SK-N-SH treated with all-trans-retinoic acid at 6 μM for 48 hours (cell line): ENCODE results near the gene CDH4.

ENCODE experiments used
- ATAC-seq: fragments of 200-7000 bp; cut with Tn5 transposase; 3 replicates; pipeline ENCODE4 v1.9.1; 2020; ENCODE audit warnings: mild to moderate bottlenecking, moderate library complexity
- BACH2 ChIP-seq: fragments of 250-450 bp; sonication (Bioruptor Pico); IDR thresholded peaks from 2 replicates; pipeline ENCODE4 v1.9.0; 2021; ENCODE audit warnings: mild to moderate bottlenecking, borderline replicate concordance
- CREB5 ChIP-seq: fragments of 250-450 bp; sonication (Bioruptor Pico); IDR thresholded peaks from 2 replicates; pipeline ENCODE4 v1.5.1; 2020; ENCODE audit warnings: low read depth, mild to moderate bottlenecking, moderate library complexity
- CSDC2 ChIP-seq: fragments of 250-450 bp; sonication (Bioruptor Pico); IDR thresholded peaks from 2 replicates; pipeline ENCODE4 v1.5.0; 2020; ENCODE audit warnings: mild to moderate bottlenecking, moderate library complexity
- CSRNP3 ChIP-seq: fragments of 250-450 bp; sonication (Bioruptor Pico); IDR thresholded peaks from 2 replicates; pipeline ENCODE4 v1.5.1; 2021; ENCODE audit warnings: mild to moderate bottlenecking, moderate library complexity
- ESRRG ChIP-seq: fragments of 250-450 bp; sonication (Bioruptor Pico); IDR thresholded peaks from 2 replicates; pipeline ENCODE4 v1.6.1; 2021; ENCODE audit warnings: mild to moderate bottlenecking
- GLIS3 ChIP-seq: fragments of 250-450 bp; sonication (Bioruptor Pico); IDR thresholded peaks from 2 replicates; pipeline ENCODE4 v1.5.0; 2020; ENCODE audit warnings: mild to moderate bottlenecking, moderate library complexity
- ISL1 ChIP-seq: fragments of 250-450 bp; sonication (Bioruptor Pico); IDR thresholded peaks from 2 replicates; pipeline ENCODE4 v2.1.2; 2022; ENCODE audit warnings: mild to moderate bottlenecking, moderate library complexity
- OSR1 ChIP-seq: fragments of 250-450 bp; sonication (Bioruptor Pico); IDR thresholded peaks from 2 replicates; pipeline ENCODE4 v1.8.0; 2022; ENCODE audit warnings: moderate library complexity, mild to moderate bottlenecking, inconsistent platforms
- PATZ1 ChIP-seq: fragments of 250-450 bp; sonication (Bioruptor Pico); IDR thresholded peaks from 2 replicates; pipeline ENCODE4 v1.8.0; 2020; ENCODE audit warnings: mild to moderate bottlenecking, moderate library complexity, borderline replicate concordance
- POU6F1 ChIP-seq: fragments of 250-450 bp; sonication (Bioruptor Pico); IDR thresholded peaks from 2 replicates; pipeline ENCODE4 v1.8.0; 2021; ENCODE audit warnings: low read depth, mild to moderate bottlenecking, moderate library complexity, borderline replicate concordance
- PPARA ChIP-seq: fragments of 250-450 bp; sonication (Bioruptor Pico); IDR thresholded peaks from 2 replicates; pipeline ENCODE4 v1.5.0; 2020; ENCODE audit warnings: mild to moderate bottlenecking, borderline replicate concordance
- RARB ChIP-seq: fragments of 250-450 bp; sonication (Bioruptor Pico); IDR thresholded peaks from 2 replicates; pipeline ENCODE4 v1.8.0; 2021; ENCODE audit warnings: mild to moderate bottlenecking, moderate library complexity
- SNAI2 ChIP-seq: fragments of 250-450 bp; sonication (Bioruptor Pico); IDR thresholded peaks from 2 replicates; pipeline ENCODE4 v1.5.0; 2020; ENCODE audit warnings: mild to moderate bottlenecking, moderate library complexity
- TCF4 ChIP-seq: fragments of 250-450 bp; sonication (Bioruptor Pico); IDR thresholded peaks from 2 replicates; pipeline ENCODE4 v1.8.0; 2021; ENCODE audit warnings: mild to moderate bottlenecking, moderate library complexity, borderline replicate concordance
- TOX ChIP-seq: fragments of 250-450 bp; sonication (Bioruptor Pico); IDR thresholded peaks from 2 replicates; pipeline ENCODE4 v1.8.0; 2021; ENCODE audit warnings: mild to moderate bottlenecking, moderate library complexity, borderline replicate concordance
- TSHZ2 ChIP-seq: fragments of 250-450 bp; sonication (Bioruptor Pico); IDR thresholded peaks from 2 replicates; pipeline ENCODE4 v1.5.0; 2020; ENCODE audit warnings: mild to moderate bottlenecking, moderate library complexity
- ZC3H10 ChIP-seq: fragments of 250-450 bp; sonication (Bioruptor Pico); IDR thresholded peaks from 2 replicates; pipeline ENCODE4 v1.5.1; 2021; ENCODE audit warnings: mild to moderate bottlenecking, moderate library complexity
- ZFP3 ChIP-seq: fragments of 250-450 bp; sonication (Bioruptor Pico); IDR thresholded peaks from 2 replicates; pipeline ENCODE4 v1.5.0; 2020; ENCODE audit warnings: mild to moderate bottlenecking, moderate library complexity
- ZNF565 ChIP-seq: fragments of 450-650 bp; formaldehyde crosslinking; conservative IDR thresholded peaks from 2 replicates; pipeline ENCODE4 v1.5.0; 2020; ENCODE audit warnings: low read depth, mild to moderate bottlenecking, moderate library complexity
- ZNF70 ChIP-seq: fragments of 450-650 bp; formaldehyde crosslinking; IDR thresholded peaks from 2 replicates; pipeline ENCODE4 v1.5.0; 2020; ENCODE audit warnings: mild to moderate bottlenecking, moderate library complexity
- ZNF8 ChIP-seq: fragments of 450-650 bp; formaldehyde crosslinking; IDR thresholded peaks from 2 replicates; pipeline ENCODE4 v1.5.0; 2020; ENCODE audit warnings: mild to moderate bottlenecking, moderate library complexity

CDH4 gene

GRCh38 chr20:61285152-61285645 lies 33.1 kb downstream of the CDH4 start:
- no peak for ATAC-seq
- TF ChIP-seq CSRNP3 (CRISPR knock-in tag), result no peak
- TF ChIP-seq PATZ1 (CRISPR knock-in tag), result no peak
- TF ChIP-seq OSR1 (CRISPR knock-in tag), result no peak
- no peak for TF ChIP-seq TOX (CRISPR knock-in tag)

- no peak for ATAC-seq
- TF ChIP-seq PATZ1 (CRISPR knock-in tag) (no peak), ISL1 (no peak), TCF4 (CRISPR knock-in tag) (no peak), BACH2 (CRISPR knock-in tag) (no peak), CSDC2 (CRISPR knock-in tag) (no peak), ZNF565 (CRISPR knock-in tag) (no peak), CREB5 (CRISPR knock-in tag) (no peak), ESRRG (CRISPR knock-in tag) (no peak), GLIS3 (CRISPR knock-in tag) (no peak), ZNF8 (CRISPR knock-in tag) (no peak), RARB (CRISPR knock-in tag) (no peak), TSHZ2 (CRISPR knock-in tag) (no peak), ZC3H10 (CRISPR knock-in tag) (no peak), ZFP3 (CRISPR knock-in tag) (no peak), OSR1 (CRISPR knock-in tag) (no peak), PPARA (CRISPR knock-in tag) (no peak), SNAI2 (CRISPR knock-in tag) (no peak), ZNF70 (no peak)
Observed at GRCh38 chr20:61285691-61286090, 33.6 kb downstream of the CDH4 start.

GRCh38 chr20:61287583-61288275 lies 35.7 kb downstream of the CDH4 start:
- TF ChIP-seq GLIS3 (CRISPR knock-in tag) (no peak), TOX (CRISPR knock-in tag) (no peak), CSRNP3 (CRISPR knock-in tag) (no peak), POU6F1 (CRISPR knock-in tag) (no peak), TSHZ2 (CRISPR knock-in tag) (no peak)
- ATAC-seq, result no peak
